Measurements from ENCODE around the gene ACBD3.

The ACBD3 gene

GRCh38 chr1:226132728-226133503 is 53.6 kb downstream of the ACBD3 start:
- Histone ChIP-seq H3K9me3 (ENCODE audit: insufficient read depth, low read depth, low read length) (no peaks in the 10 kb centered on the region), H3K27me3 (ENCODE audit: insufficient read depth, low read length) (no peaks in the 10 kb centered on the region), H3K9ac (ENCODE audit: low read depth, low read length) (no peak overlapping the region), H3K4me3 (ENCODE audit: low read length) (no peak overlapping the region), H3K27ac (ENCODE audit: low read length) (no peak overlapping the region), H3K4me1 (ENCODE audit: insufficient read depth, low read length) (peaks cover 13% of the 10 kb centered on the region; the same call in 1 of the 2 replicates), H3K36me3 (ENCODE audit: insufficient read depth, low read depth, low read length) (no peaks in the 10 kb centered on the region)

GRCh38 chr1:226131639-226132038 is 54.9 kb downstream of the ACBD3 start:
- no peak overlapping the region for H3K4me3 ChIP-seq (ENCODE audit: low read length)
- no peak overlapping the region for H3K27ac ChIP-seq (ENCODE audit: low read length)
- H3K9me3 ChIP-seq (ENCODE audit: insufficient read depth, low read depth, low read length), result no peaks in the 10 kb centered on the region
- H3K36me3 ChIP-seq (ENCODE audit: insufficient read depth, low read depth, low read length), result no peaks in the 10 kb centered on the region
- H3K9ac ChIP-seq (ENCODE audit: low read depth, low read length), result no peak overlapping the region
- H3K27me3 ChIP-seq (ENCODE audit: insufficient read depth, low read length), result no peaks in the 10 kb centered on the region
- peaks cover 20% of the 10 kb centered on the region; the same call in 1 of the 2 replicates for H3K4me1 ChIP-seq (ENCODE audit: insufficient read depth, low read length)

- Histone ChIP-seq H3K9me3 (ENCODE audit: insufficient read depth, low read depth, low read length) (no peaks in the 10 kb centered on the region), H3K4me1 (ENCODE audit: insufficient read depth, low read length) (peaks cover 9% of the 10 kb centered on the region; the same call in 1 of the 2 replicates), H3K27ac (ENCODE audit: low read length) (no peak overlapping the region), H3K4me3 (ENCODE audit: low read length) (no peak overlapping the region), H3K27me3 (ENCODE audit: insufficient read depth, low read length) (no peaks in the 10 kb centered on the region), H3K9ac (ENCODE audit: low read depth, low read length) (no peak overlapping the region), H3K36me3 (ENCODE audit: insufficient read depth, low read depth, low read length) (no peaks in the 10 kb centered on the region)
Observed at GRCh38 chr1:226129230-226129629, 57.3 kb downstream of the ACBD3 start.

GRCh38 chr1:226128487-226129075 is 58.0 kb downstream of the ACBD3 start:
- H3K9me3 ChIP-seq (ENCODE audit: insufficient read depth, low read depth, low read length), result no peaks in the 10 kb centered on the region
- H3K27ac ChIP-seq (ENCODE audit: low read length), result no peak overlapping the region
- no peak overlapping the region for H3K9ac ChIP-seq (ENCODE audit: low read depth, low read length)
- H3K27me3 ChIP-seq (ENCODE audit: insufficient read depth, low read length), result no peaks in the 10 kb centered on the region; the same call in 1 of the 2 replicates
- no peaks in the 10 kb centered on the region for H3K36me3 ChIP-seq (ENCODE audit: insufficient read depth, low read depth, low read length)
- H3K4me3 ChIP-seq (ENCODE audit: low read length), result no peak overlapping the region
- peaks cover 9% of the 10 kb centered on the region; the same call in 1 of the 2 replicates for H3K4me1 ChIP-seq (ENCODE audit: insufficient read depth, low read length)

- H3K27ac ChIP-seq (ENCODE audit: low read length), result no peak overlapping the region
- H3K9ac ChIP-seq (ENCODE audit: low read depth, low read length), result no peak overlapping the region
- H3K36me3 ChIP-seq (ENCODE audit: insufficient read depth, low read depth, low read length), result no peaks in the 10 kb centered on the region
- H3K9me3 ChIP-seq (ENCODE audit: insufficient read depth, low read depth, low read length), result no peaks in the 10 kb centered on the region
- H3K4me3 ChIP-seq (ENCODE audit: low read length), result no peak overlapping the region
- H3K4me1 ChIP-seq (ENCODE audit: insufficient read depth, low read length), result peaks cover 9% of the 10 kb centered on the region; the same call in 1 of the 2 replicates
- H3K27me3 ChIP-seq (ENCODE audit: insufficient read depth, low read length), result no peaks in the 10 kb centered on the region; the same call in 1 of the 2 replicates
Observed at GRCh38 chr1:226126824-226127569, 59.5 kb downstream of the ACBD3 start.

GRCh38 chr1:226125831-226126230 is 60.7 kb downstream of the ACBD3 start:
- no peak overlapping the region for H3K27ac ChIP-seq (ENCODE audit: low read length)

GRCh38 chr1:226125097-226125630 is 61.4 kb downstream of the ACBD3 start:
- H3K4me3 ChIP-seq (ENCODE audit: low read length), result no peak overlapping the region
- no peak overlapping the region for H3K9ac ChIP-seq (ENCODE audit: low read depth, low read length)
- H3K27me3 ChIP-seq (ENCODE audit: insufficient read depth, low read length), result peaks cover 11% of the 10 kb centered on the region
- H3K36me3 ChIP-seq (ENCODE audit: insufficient read depth, low read depth, low read length), result no peaks in the 10 kb centered on the region
- no peaks in the 10 kb centered on the region for H3K9me3 ChIP-seq (ENCODE audit: insufficient read depth, low read depth, low read length)
- peaks cover 15% of the 10 kb centered on the region; the same call in 1 of the 2 replicates for H3K4me1 ChIP-seq (ENCODE audit: insufficient read depth, low read length)
- H3K27ac ChIP-seq (ENCODE audit: low read length), result no peak overlapping the region

More at GRCh38 chr1:226125831-226126230, 60.7 kb downstream of the ACBD3 start:
- Histone ChIP-seq H3K9ac (ENCODE audit: low read depth, low read length) (no peak overlapping the region), H3K27me3 (ENCODE audit: insufficient read depth, low read length) (peaks cover 4% of the 10 kb centered on the region), H3K36me3 (ENCODE audit: insufficient read depth, low read depth, low read length) (no peaks in the 10 kb centered on the region), H3K4me3 (ENCODE audit: low read length) (no peak overlapping the region), H3K9me3 (ENCODE audit: insufficient read depth, low read depth, low read length) (no peaks in the 10 kb centered on the region), H3K4me1 (ENCODE audit: insufficient read depth, low read length) (peaks cover 13% of the 10 kb centered on the region; the same call in 1 of the 2 replicates)

GRCh38 chr1:226123591-226124471 is 62.7 kb downstream of the ACBD3 start:
- Histone ChIP-seq H3K27ac (ENCODE audit: low read length) (no peak overlapping the region), H3K4me3 (ENCODE audit: low read length) (no peak overlapping the region), H3K36me3 (ENCODE audit: insufficient read depth, low read depth, low read length) (no peaks in the 10 kb centered on the region), H3K9ac (ENCODE audit: low read depth, low read length) (peak overlapping the region; percentile 31; the same call in 1 of the 2 replicates), H3K27me3 (ENCODE audit: insufficient read depth, low read length) (peaks cover 23% of the 10 kb centered on the region), H3K9me3 (ENCODE audit: insufficient read depth, low read depth, low read length) (no peaks in the 10 kb centered on the region), H3K4me1 (ENCODE audit: insufficient read depth, low read length) (peaks cover 15% of the 10 kb centered on the region; the same call in 1 of the 2 replicates)

- peaks cover 23% of the 10 kb centered on the region for H3K27me3 ChIP-seq (ENCODE audit: insufficient read depth, low read length)
- no peaks in the 10 kb centered on the region for H3K9me3 ChIP-seq (ENCODE audit: insufficient read depth, low read depth, low read length)
- H3K4me3 ChIP-seq (ENCODE audit: low read length), result no peak overlapping the region
- no peaks in the 10 kb centered on the region for H3K36me3 ChIP-seq (ENCODE audit: insufficient read depth, low read depth, low read length)
- H3K9ac ChIP-seq (ENCODE audit: low read depth, low read length), result peak overlapping the region; percentile 31; the same call in 1 of the 2 replicates
- peaks cover 15% of the 10 kb centered on the region; the same call in 1 of the 2 replicates for H3K4me1 ChIP-seq (ENCODE audit: insufficient read depth, low read length)
- H3K27ac ChIP-seq (ENCODE audit: low read length), result no peak overlapping the region
Observed at GRCh38 chr1:226123212-226123560, 63.4 kb downstream of the ACBD3 start.

GRCh38 chr1:226121587-226122400 is 64.7 kb downstream of the ACBD3 start:
- H3K27ac ChIP-seq (ENCODE audit: low read length), result peak overlapping the region; percentile 90
- H3K4me1 ChIP-seq (ENCODE audit: insufficient read depth, low read length), result peaks cover 5% of the 10 kb centered on the region; the same call in 1 of the 2 replicates
- H3K9ac ChIP-seq (ENCODE audit: low read depth, low read length), result peak overlapping the region; percentile 84; the same call in 1 of the 2 replicates
- peaks cover 23% of the 10 kb centered on the region for H3K27me3 ChIP-seq (ENCODE audit: insufficient read depth, low read length)
- H3K36me3 ChIP-seq (ENCODE audit: insufficient read depth, low read depth, low read length), result no peaks in the 10 kb centered on the region
- peak overlapping the region; percentile 70 for H3K4me3 ChIP-seq (ENCODE audit: low read length)
- H3K9me3 ChIP-seq (ENCODE audit: insufficient read depth, low read depth, low read length), result no peaks in the 10 kb centered on the region

Measured in iPS-20b (cell line).